NAMALWA (cell line): Measurements from ENCODE around the gene CSF1.

Experiments used
- DNase-seq: peaks from one replicate; pipeline ENCODE4 v3.0.0-alpha.2; 2015; ENCODE audit warnings: low spot score

Gene CSF1

GRCh38 chr1:109978761-109979488 is 68.3 kb downstream of the CSF1 start:
- DNase-seq, result no peak

GRCh38 chr1:109979489-109980091 is 68.9 kb downstream of the CSF1 start:
- DNase-seq, result no peak
